CD14-positive monocyte (primary cell): Measurements from ENCODE around the gene IL4R. TPM values are rescaled to one million over a fixed set of nuclear protein-coding genes. Genes with fewer than 3 reads are reported as not detected.

Source experiments
- DNase-seq, 3 donors: peaks; one replicate each; pipeline ENCODE4 v3.0.0-alpha.2; 2011 to 2022
- H2AFZ ChIP-seq: 2 replicates; pipeline ENCODE4 v1.6.0; 2012; ENCODE audit warnings: mild to moderate bottlenecking, low read depth, low read length, inconsistent platforms; ENCODE audit not compliant: insufficient read depth, poor library complexity, severe bottlenecking
- H3K27ac ChIP-seq, 2 donors: 1 replicate in 1 of 2; 2 replicates in 1 of 2; pipeline ENCODE4 v1.5.1; 2012 to 2013; ENCODE audit warnings: low read length in 2 of 2, control low read depth in 1 of 2, inconsistent platforms in 1 of 2, low read depth in 1 of 2, mild to moderate bottlenecking in 1 of 2
- H3K27me3 ChIP-seq, 2 donors: one replicate each; pipeline versions ENCODE4 v1.6.0 to v1.6.1; 2011 to 2013; ENCODE audit warnings: low read length in 2 of 2; ENCODE audit not compliant: control insufficient read depth in 2 of 2, insufficient read depth in 2 of 2
- H3K36me3 ChIP-seq, 2 donors: replicated peaks in 1 of 2; 1 replicate in 1 of 2; 2 replicates in 1 of 2; pipeline versions ENCODE4 v1.5.1 to v1.6.1; 2012 to 2013; ENCODE audit warnings: low read length in 2 of 2, control low read depth in 1 of 2, inconsistent platforms in 1 of 2, mild to moderate bottlenecking in 1 of 2; ENCODE audit not compliant: insufficient read depth in 2 of 2, control insufficient read depth in 1 of 2
- H3K4me1 ChIP-seq, 2 donors: 1 replicate in 1 of 2; 2 replicates in 1 of 2; pipeline versions ENCODE4 v1.5.1 to v1.6.1; 2012 to 2013; ENCODE audit warnings: low read length in 2 of 2, control low read depth in 1 of 2, inconsistent platforms in 1 of 2, mild to moderate bottlenecking in 1 of 2, moderate library complexity in 1 of 2; ENCODE audit not compliant: insufficient read depth in 2 of 2, control insufficient read depth in 1 of 2
- H3K4me2 ChIP-seq: replicated peaks from 2 replicates; pipeline ENCODE3; 2012; ENCODE audit warnings: low read length, moderate library complexity, mild to moderate bottlenecking; ENCODE audit not compliant: poor library complexity, severe bottlenecking; ENCODE audit errors: extremely low read depth
- H3K4me3 ChIP-seq, 3 experiments: fragments of 200-600 bp in 1 of 3; sonication (generic) in 1 of 3; replicated peaks in 1 of 3; 1 replicate in 2 of 3; 2 replicates in 1 of 3; pipeline ENCODE4 v1.5.1; 2011 to 2013; ENCODE audit warnings: low read length in 3 of 3, mild to moderate bottlenecking in 3 of 3, control low read depth in 2 of 3, low read depth in 2 of 3, inconsistent platforms in 1 of 3, moderate library complexity in 1 of 3
- H3K79me2 ChIP-seq: 2 replicates; pipeline ENCODE4 v1.6.0; 2012; ENCODE audit warnings: mild to moderate bottlenecking, control low read depth, inconsistent platforms, low read length, moderate library complexity; ENCODE audit not compliant: insufficient read depth
- H3K9ac ChIP-seq: 2 replicates; pipeline ENCODE4 v1.6.0; 2017; ENCODE audit warnings: low read length, mild to moderate bottlenecking; ENCODE audit not compliant: insufficient read depth, poor library complexity, severe bottlenecking
- H3K9me3 ChIP-seq, 2 donors: replicated peaks in 1 of 2; 1 replicate in 1 of 2; 2 replicates in 1 of 2; pipeline versions ENCODE4 v1.5.1 to v1.6.1; 2012 to 2013; ENCODE audit warnings: low read length in 2 of 2, control low read depth in 1 of 2; ENCODE audit not compliant: control insufficient read depth in 1 of 2, insufficient read depth in 1 of 2
- H4K20me1 ChIP-seq: 2 replicates; pipeline ENCODE4 v1.6.0; 2012; ENCODE audit warnings: mild to moderate bottlenecking, low read length, control low read depth, moderate library complexity; ENCODE audit not compliant: insufficient read depth
- H3K27ac Mint-ChIP-seq, 7 donors: one replicate each; pipeline ENCODE4 v1.8.0; 2020; ENCODE audit warnings: mild to moderate bottlenecking in 7 of 7, mixed read lengths in 7 of 7, moderate library complexity in 6 of 7, inconsistent platforms in 2 of 7
- H3K27me3 Mint-ChIP-seq, 3 donors: one replicate each; pipeline ENCODE4 v1.8.0; 2021 to 2022; ENCODE audit warnings: low read depth in 3 of 3, mild to moderate bottlenecking in 3 of 3, mixed read lengths in 3 of 3, moderate library complexity in 3 of 3, inconsistent platforms in 1 of 3
- H3K36me3 Mint-ChIP-seq, 2 donors: one replicate each; pipeline ENCODE4 v1.8.0; 2020; ENCODE audit warnings: mixed read lengths in 2 of 2, inconsistent platforms in 1 of 2, mild to moderate bottlenecking in 1 of 2
- H3K4me1 Mint-ChIP-seq: one replicate; pipeline ENCODE4 v1.8.0; 2020; ENCODE audit warnings: mild to moderate bottlenecking, mixed read lengths
- H3K4me3 Mint-ChIP-seq, 2 donors: one replicate each; pipeline ENCODE4 v1.8.0; 2020; ENCODE audit warnings: mild to moderate bottlenecking in 2 of 2, mixed read lengths in 2 of 2, moderate library complexity in 1 of 2
- H3K9me3 Mint-ChIP-seq, 7 donors: one replicate each; pipeline ENCODE4 v1.8.0; 2020 to 2022; ENCODE audit warnings: mixed read lengths in 7 of 7, mild to moderate bottlenecking in 6 of 7, moderate library complexity in 6 of 7, inconsistent platforms in 2 of 7
- WGBS: methylation state at CpG from one replicate; pipeline ENCODE4 v1.1.5; 2013; ENCODE audit warnings: missing lambda C conversion rate; ENCODE audit not compliant: insufficient coverage; 5-methylcytosine and 5-hydroxymethylcytosine counted together
- intact Hi-C, 2 donors: fragments of 100-400 bp; cut with micrococcal nuclease; formaldehyde crosslinking; loops; one replicate each; pipeline versions ENCODE4 v1.15.0 to v1.15.1; 2023
- polyA plus RNA-seq, 3 donors: library from polyadenylated mRNA; depleted of rRNA in 1 of 3; unstranded in 2 of 3; stranded (reverse) in 1 of 3; fragments of 300-500 nt in 2 of 3; fragments of >200 nt in 1 of 3; fragmentation: Illumina TruSeq in 2 of 3; gene quantifications; 1 replicate in 2 of 3; 2 replicates in 1 of 3; pipeline ENCODE4 v1.2.3, GENCODE V29; 2012 to 2021
- TF ChIP-seq, protein P1 (sequence below): fragments of 200-600 bp; IDR thresholded peaks from one replicate; pipeline ENCODE4 v1.8.0; 2022; ENCODE audit warnings: antibody characterized with exemption, mild to moderate bottlenecking

Gene IL4R
- polyA plus RNA-seq, 3 donors: 25.1 to 80.4 (median 35.6) TPM

DNA sequence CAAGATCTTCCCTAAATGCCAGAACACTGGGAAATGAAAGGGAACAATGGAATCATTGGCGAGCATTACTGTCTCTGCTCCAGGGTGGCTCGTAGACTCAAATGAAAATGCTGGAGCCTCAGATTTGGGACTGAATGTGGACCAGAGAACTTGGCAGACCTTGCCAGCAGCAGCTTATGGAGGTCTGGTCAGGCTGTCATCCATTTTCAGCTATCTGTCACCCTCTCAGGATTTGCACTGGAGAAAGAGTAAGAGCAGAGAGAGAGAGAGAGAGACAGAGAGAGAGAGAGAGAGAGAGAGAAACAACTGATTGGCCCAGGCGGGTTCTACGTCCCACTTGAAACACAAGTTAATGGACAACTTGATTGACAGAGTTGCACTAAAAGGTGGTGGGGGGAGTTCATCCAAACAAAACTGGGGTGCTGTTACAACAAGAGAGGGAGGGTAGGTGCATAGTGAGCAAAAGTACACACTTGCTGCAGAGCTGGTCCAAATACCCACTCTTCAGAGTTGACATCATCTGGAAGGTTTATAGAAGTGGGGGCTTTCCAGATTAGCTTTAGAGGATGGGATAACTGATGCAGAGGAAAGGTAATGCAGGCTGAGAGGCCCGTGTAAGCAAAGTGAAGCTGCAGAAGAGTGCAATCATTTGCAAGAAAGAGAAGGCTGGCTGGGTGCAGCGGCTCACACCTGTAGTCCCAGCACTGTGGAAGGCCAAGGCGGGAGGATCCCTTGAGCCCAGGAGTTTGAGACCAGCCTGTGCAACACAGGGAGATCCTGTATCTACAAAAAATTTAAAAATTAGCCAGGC lies 28.7 kb upstream of the IL4R start:
- Mint-ChIP-seq H3K27me3 (peaks cover 0 to 9% (median 1%) of the 10 kb centered on the region in 3 donors), H3K9me3 (peaks cover 0 to 12% (median 0%) of the 10 kb centered on the region in 7 donors), H3K27ac (peak overlapping the region in 6 of 7 donors; percentile 8 to 97 (median 95)), H3K36me3 (peaks cover 10 to 11% of the 10 kb centered on the region in 2 donors), H3K4me3 (no peak overlapping the region), H3K4me1 (peaks cover 44% of the 10 kb centered on the region)
- Histone ChIP-seq H3K27me3 (no peaks in the 10 kb centered on the region), H3K9me3 (no peaks in the 10 kb centered on the region), H2AFZ (no peak overlapping the region), H3K9ac (no peak overlapping the region), H3K4me3 (no peak overlapping the region), H3K27ac (peak overlapping the region in 1 of 2 donors; percentile 79), H3K36me3 (no peaks in the 10 kb centered on the region), H3K79me2 (no peaks in the 10 kb centered on the region), H3K4me2 (no peak overlapping the region), H3K4me1 (peaks cover 42 to 45% of the 10 kb centered on the region in 2 donors), H4K20me1 (no peaks in the 10 kb centered on the region)
- no peak for DNase-seq
- intact Hi-C loops: no loop called here
- 98% methylated on average over 7 of the region's 7 CpGs for WGBS
- TF ChIP-seq, protein P1, sequence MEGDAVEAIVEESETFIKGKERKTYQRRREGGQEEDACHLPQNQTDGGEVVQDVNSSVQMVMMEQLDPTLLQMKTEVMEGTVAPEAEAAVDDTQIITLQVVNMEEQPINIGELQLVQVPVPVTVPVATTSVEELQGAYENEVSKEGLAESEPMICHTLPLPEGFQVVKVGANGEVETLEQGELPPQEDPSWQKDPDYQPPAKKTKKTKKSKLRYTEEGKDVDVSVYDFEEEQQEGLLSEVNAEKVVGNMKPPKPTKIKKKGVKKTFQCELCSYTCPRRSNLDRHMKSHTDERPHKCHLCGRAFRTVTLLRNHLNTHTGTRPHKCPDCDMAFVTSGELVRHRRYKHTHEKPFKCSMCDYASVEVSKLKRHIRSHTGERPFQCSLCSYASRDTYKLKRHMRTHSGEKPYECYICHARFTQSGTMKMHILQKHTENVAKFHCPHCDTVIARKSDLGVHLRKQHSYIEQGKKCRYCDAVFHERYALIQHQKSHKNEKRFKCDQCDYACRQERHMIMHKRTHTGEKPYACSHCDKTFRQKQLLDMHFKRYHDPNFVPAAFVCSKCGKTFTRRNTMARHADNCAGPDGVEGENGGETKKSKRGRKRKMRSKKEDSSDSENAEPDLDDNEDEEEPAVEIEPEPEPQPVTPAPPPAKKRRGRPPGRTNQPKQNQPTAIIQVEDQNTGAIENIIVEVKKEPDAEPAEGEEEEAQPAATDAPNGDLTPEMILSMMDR: no peak

GRCh38 chr16:27285676-27286196 lies 28.0 kb upstream of the IL4R start:
- H3K27me3 Mint-ChIP-seq: peaks cover 0 to 9% (median 1%) of the 10 kb centered on the region in 3 donors
- peaks cover 45% of the 10 kb centered on the region for H3K4me1 Mint-ChIP-seq
- H3K27ac ChIP-seq: peak overlapping the region; percentile 64 to 79
- DNase-seq: peak; percentile 59 to 72 (median 70)
- peak overlapping the region; percentile 0 for H3K4me2 ChIP-seq
- peaks cover 42 to 45% of the 10 kb centered on the region in 2 donors for H3K4me1 ChIP-seq
- peaks cover 10 to 11% of the 10 kb centered on the region in 2 donors for H3K36me3 Mint-ChIP-seq
- H3K36me3 ChIP-seq: no peaks in the 10 kb centered on the region
- peak overlapping the region; percentile 39 for H2AFZ ChIP-seq
- intact Hi-C loops: no loop called here
- H3K79me2 ChIP-seq: no peaks in the 10 kb centered on the region
- peaks cover 0 to 12% (median 0%) of the 10 kb centered on the region in 7 donors for H3K9me3 Mint-ChIP-seq
- H4K20me1 ChIP-seq: no peaks in the 10 kb centered on the region
- H3K9me3 ChIP-seq: no peaks in the 10 kb centered on the region
- peak overlapping the region; percentile 91 to 97 (median 96) for H3K27ac Mint-ChIP-seq
- peak overlapping the region in 1 of 2 donors; percentile 31 for H3K4me3 Mint-ChIP-seq
- WGBS: 0% methylated on average over 2 of the region's 6 CpGs
- TF ChIP-seq, protein P1: no peak
- no peaks in the 10 kb centered on the region for H3K27me3 ChIP-seq
- H3K4me3 ChIP-seq: no peak overlapping the region
- no peak overlapping the region for H3K9ac ChIP-seq
